Ramos (cell line): ENCODE results near the gene FAM222A.

Source experiments
- in situ Hi-C: fragments of 300-500 bp; cut with MboI; formaldehyde crosslinking; loops from one replicate; pipeline ENCODE4 v1.14.3; 2022; ENCODE audit warnings: low sequenced_read_pairs; ENCODE audit not compliant: unreplicated experiment

The FAM222A gene

GRCh38 chr12:109713187-109714070 is at the start of gene FAM222A:
TSS of gene FAM222A (plus strand) at chr12:109713825. CDS start at chr12:109744147, 30,322 bp downstream.
- in situ Hi-C loops: no loop called here

GRCh38 chr12:109664402-109664801 is 49.2 kb upstream of the FAM222A start:
- in situ Hi-C loops: no loop called here

- in situ Hi-C loops: no loop called here
These were observed 47.6 kb upstream of the FAM222A start for GRCh38 chr12:109666068-109666467.

- in situ Hi-C loops: no loop called here
These were observed 42.9 kb upstream of the FAM222A start for GRCh38 chr12:109670731-109671130.

DNA sequence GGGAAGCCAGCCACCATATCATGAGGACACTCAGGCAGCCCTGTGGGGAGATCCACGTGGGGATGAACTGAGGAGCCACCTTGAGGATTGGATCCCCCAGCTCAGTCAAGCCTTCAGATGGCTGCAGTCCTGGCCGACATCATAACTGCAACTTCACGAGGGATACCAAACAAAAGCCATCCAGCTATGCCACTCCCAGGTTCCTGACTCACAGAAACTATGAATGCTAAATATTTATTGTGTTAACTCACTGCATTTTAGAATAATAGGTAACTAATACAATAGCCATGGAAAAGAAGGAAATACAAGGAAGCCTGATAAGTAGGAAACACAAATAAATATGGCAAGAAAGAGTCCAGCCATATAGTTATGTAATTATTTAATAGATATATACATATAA is 42.1 kb upstream of the FAM222A start:
- in situ Hi-C loops: no loop called here

GRCh38 chr12:109673379-109673778 is 40.2 kb upstream of the FAM222A start:
- in situ Hi-C loops: no loop called here

DNA sequence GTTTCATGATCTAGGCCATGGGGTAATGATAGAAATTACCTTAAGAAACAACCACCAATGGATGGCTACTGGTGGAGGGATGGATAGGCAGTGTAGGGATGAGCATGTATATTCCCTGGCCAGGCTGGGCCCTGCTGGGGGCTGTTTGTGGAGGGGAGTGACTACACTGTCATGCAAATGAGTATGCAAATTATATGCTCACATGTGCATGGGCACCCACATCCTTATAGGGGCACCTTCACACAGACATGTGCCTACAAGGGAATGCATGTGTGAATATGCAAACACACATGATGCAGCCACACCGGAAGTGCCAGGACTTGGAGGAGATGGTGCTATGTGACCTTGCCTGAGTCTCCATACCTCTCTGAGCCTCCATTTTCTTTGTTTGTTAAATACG is 39.7 kb upstream of the FAM222A start:
- in situ Hi-C loops: no loop called here

- in situ Hi-C loops: no loop called here
These were observed 38.2 kb upstream of the FAM222A start for GRCh38 chr12:109675411-109675810.

DNA sequence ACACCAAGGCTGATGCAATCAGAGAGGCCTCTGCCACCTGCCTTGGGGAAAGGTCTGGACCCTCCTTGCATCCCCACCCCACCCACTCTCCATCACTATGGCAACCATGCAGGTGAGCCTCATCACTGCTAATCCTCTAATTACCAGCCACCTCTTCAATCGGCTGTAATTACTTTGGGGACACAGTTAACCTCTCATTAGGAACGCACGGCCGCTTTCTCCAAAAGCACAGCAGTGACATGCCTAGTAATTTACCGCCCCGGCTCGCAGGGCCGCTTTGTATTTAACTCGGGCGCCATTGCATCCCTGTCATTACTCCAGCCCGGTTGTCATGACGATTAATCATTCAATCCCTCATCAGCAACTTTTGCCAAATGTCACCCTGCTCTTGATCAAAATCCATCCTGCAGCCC is 36.3 kb upstream of the FAM222A start:
- in situ Hi-C loops: no loop called here

GRCh38 chr12:109678719-109679118 is 34.9 kb upstream of the FAM222A start:
- in situ Hi-C loops: no loop called here

GRCh38 chr12:109679501-109680263 is 33.9 kb upstream of the FAM222A start:
- in situ Hi-C loops: no loop called here

GRCh38 chr12:109680264-109681005 is 33.2 kb upstream of the FAM222A start:
- in situ Hi-C loops: no loop called here

DNA sequence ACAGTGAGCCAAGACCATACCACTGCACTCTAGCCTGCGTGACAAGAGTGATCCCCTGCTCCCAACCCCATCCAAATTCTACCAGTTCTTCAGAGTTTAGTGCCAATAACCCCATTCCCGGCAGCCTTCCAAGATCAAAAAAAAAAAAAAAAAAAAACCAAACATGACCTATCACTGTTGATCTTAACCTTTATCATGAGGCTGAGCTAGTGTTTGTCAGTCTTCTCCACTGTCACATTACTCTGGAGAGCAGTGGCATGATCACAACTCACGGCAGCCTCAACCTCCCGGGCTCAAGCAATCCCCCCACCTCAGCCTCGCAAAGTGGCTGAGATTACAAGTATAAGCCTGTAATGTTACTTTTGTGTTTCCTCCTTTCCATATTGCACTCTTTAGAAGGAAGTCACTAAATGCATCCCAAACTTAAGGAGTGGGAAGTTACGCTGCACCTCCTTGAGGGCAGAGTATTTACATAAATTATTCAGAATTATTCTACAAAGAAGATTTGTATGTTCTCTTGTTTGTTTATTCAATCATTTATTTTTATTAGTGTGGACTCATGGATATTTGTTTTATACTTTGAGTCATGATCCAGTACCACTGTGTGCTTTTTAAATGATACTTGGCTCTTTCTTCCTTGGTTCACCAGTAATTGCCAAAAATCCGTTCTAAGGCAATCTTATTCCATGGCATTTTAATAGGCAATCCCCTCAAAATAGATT is 31.5 kb upstream of the FAM222A start:
- in situ Hi-C loops: no loop called here

DNA sequence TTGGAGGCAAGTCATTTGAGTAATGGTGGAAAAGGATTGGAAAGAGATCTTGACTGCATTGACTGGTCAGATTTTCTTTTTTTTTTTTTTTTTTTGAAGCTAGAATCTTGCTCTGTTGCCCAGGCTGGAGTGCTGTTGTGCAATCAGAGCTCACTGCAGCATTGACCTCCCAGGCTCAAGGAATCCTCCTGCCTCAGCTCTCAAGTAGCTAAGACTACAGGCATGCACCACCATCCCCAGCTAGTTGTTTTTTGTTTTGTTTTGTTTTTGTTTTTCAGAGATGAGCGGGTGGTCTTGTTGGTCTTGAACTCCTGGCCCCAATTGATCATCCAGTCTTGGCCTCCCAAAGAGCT is 30.9 kb upstream of the FAM222A start:
- in situ Hi-C loops: no loop called here

DNA sequence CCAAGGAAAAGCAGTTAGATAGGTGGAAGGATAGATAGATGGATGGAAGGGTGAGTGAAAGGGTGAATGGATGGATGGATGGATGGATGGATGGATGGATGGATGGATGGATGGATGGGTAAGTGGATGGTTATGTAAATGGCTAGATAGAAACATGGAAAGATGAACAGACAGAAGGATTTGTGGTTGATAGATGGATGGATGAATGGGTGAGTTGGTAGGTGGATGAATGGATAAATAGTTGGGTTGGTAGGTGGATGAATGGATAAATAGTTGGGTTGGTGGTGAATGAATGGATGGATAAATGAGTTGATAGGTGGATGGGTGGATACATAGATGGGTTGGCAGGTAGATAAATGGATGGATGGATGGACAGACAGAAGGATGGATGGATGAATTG is 30.3 kb upstream of the FAM222A start:
- in situ Hi-C loops: no loop called here

GRCh38 chr12:109685574-109686447 is 27.8 kb upstream of the FAM222A start:
- in situ Hi-C loops: no loop called here

DNA sequence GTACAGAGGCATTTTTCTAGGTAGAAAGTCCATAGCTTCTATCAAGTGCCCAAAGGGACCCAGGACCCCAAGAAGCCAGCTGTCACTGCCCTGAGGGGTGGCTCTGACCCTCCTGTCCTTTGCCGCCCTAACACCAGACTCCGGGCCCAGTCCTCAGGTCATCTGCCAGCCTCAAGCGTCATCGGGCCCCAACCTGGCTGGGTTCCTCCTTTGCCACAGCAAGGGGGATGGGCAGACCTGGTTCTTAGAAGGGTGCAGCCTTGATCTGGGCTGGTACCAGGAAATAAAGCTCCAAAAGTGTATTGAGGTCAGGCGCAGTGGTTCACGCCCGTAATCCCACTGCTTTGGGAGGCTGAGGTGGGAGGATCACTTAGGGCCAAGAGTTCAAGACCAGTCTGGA is 27.1 kb upstream of the FAM222A start:
- in situ Hi-C loops: no loop called here

DNA sequence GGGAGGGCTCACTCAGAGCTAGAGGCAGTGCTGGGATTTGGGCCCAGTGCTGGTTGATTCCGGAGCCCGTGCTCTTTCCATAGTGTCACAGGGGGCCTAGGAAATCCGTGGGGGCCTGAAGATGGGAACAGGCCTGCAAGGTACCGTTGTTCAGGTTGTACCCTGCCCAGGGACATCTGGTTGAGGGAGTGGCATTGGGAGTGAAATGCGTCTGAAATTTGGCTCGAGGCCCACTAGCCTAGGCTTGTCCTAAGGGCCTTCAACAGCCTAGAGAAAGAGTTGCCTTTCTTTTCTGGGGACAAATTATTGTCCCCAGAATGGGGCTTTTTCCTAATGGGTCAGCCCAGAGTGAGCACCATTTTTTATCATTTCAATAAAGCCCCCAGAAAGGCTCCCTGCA is 26.4 kb upstream of the FAM222A start:
- in situ Hi-C loops: no loop called here

DNA sequence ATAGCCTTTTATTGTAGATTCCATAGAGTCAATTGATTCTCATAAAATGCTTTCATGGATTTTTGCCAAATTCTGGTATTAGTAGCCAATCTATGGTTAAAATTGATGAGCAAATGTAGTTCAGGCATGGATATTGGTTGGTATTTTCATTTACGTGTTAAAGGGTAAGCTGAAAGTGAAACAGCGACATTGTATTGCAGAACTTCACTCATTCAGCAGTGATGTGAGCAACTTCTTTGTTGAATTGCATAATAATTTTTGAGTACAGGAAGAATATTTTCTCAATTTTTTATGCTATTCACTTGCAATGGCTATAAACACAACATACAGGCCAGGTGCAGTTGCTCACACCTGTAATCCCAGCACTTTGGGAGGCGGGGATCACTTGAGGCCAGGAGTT is 24.2 kb upstream of the FAM222A start:
- in situ Hi-C loops: no loop called here
